ENCODE results near the gene FAM219A. TPM values are rescaled to one million over a fixed set of nuclear protein-coding genes. Genes with fewer than 3 reads are reported as not detected.

FAM219A gene
- total RNA-seq, 4 donors from 2014 or later = 2.3 to 33.0 (median 14.9) TPM

- peaks cover 0 to 5% of the 10 kb centered on the region in 2 donors for H3K4me1 ChIP-seq
- intact Hi-C loops (cut with DNase I; ENCODE audit: low total_unique reads) = no loop called here
- peak; percentile 76 to 80 for DNase-seq
- no peaks in the 10 kb centered on the region for H3K9me3 ChIP-seq
- TF ChIP-seq CTCF (IDR thresholded peaks at IDR 0.05) (no peak), POLR2A (IDR thresholded peaks at IDR 0.05) (peak; percentile 37 to 50)
- H3K36me3 ChIP-seq = no peaks in the 10 kb centered on the region
- H3K4me3 ChIP-seq = peak overlapping the region; percentile 72 to 73
- no peaks in the 10 kb centered on the region for H3K27me3 ChIP-seq
- peak overlapping the region; percentile 76 to 81 for H3K27ac ChIP-seq
These were observed 931 bp downstream of the FAM219A start for GRCh38 chr9:34457266-34458012.

- intact Hi-C loops (cut with DNase I; ENCODE audit: low total_unique reads) = no loop called here
- Histone ChIP-seq H3K4me1 (peaks cover 0 to 5% of the 10 kb centered on the region in 2 donors), H3K27me3 (no peaks in the 10 kb centered on the region), H3K9me3 (no peaks in the 10 kb centered on the region), H3K4me3 (peak overlapping the region; percentile 72 to 73), H3K27ac (peak overlapping the region; percentile 76 to 81), H3K36me3 (no peaks in the 10 kb centered on the region)
- TF ChIP-seq POLR2A (IDR thresholded peaks at IDR 0.05) (no peak), CTCF (IDR thresholded peaks at IDR 0.05) (no peak)
- DNase-seq = no peak
These were observed 1.6 kb downstream of the FAM219A start for GRCh38 chr9:34456746-34457145.

- TF ChIP-seq CTCF (IDR thresholded peaks at IDR 0.05) (no peak), POLR2A (IDR thresholded peaks at IDR 0.05) (no peak)
- no peaks in the 10 kb centered on the region for H3K27me3 ChIP-seq
- intact Hi-C loops (cut with DNase I; ENCODE audit: low total_unique reads) = no loop called here
- no peaks in the 10 kb centered on the region for H3K9me3 ChIP-seq
- no peak for DNase-seq
- no peak overlapping the region for H3K27ac ChIP-seq
- peaks cover 0 to 5% of the 10 kb centered on the region in 2 donors for H3K4me1 ChIP-seq
- no peaks in the 10 kb centered on the region for H3K36me3 ChIP-seq
- no peak overlapping the region for H3K4me3 ChIP-seq
These were observed 2.2 kb downstream of the FAM219A start for GRCh38 chr9:34456151-34456550.

GRCh38 chr9:34454571-34455065, 3.8 kb downstream of the FAM219A start:
- no peaks in the 10 kb centered on the region for H3K27me3 ChIP-seq

More at GRCh38 chr9:34454571-34455065, 3.8 kb downstream of the FAM219A start:
- TF ChIP-seq POLR2A (IDR thresholded peaks at IDR 0.05) = no peak
- no peak for TF ChIP-seq CTCF (IDR thresholded peaks at IDR 0.05)
- no peak overlapping the region for H3K4me3 ChIP-seq
- no peaks in the 10 kb centered on the region for H3K36me3 ChIP-seq
- DNase-seq = no peak
- H3K9me3 ChIP-seq = no peaks in the 10 kb centered on the region
- intact Hi-C loops (cut with DNase I; ENCODE audit: low total_unique reads) = no loop called here
- peaks cover 0 to 5% of the 10 kb centered on the region in 2 donors for H3K4me1 ChIP-seq
- H3K27ac ChIP-seq = no peak overlapping the region

Data from uterus (tissue), 4 donors.